ENCODE results near the gene KCNJ5.

DNA sequence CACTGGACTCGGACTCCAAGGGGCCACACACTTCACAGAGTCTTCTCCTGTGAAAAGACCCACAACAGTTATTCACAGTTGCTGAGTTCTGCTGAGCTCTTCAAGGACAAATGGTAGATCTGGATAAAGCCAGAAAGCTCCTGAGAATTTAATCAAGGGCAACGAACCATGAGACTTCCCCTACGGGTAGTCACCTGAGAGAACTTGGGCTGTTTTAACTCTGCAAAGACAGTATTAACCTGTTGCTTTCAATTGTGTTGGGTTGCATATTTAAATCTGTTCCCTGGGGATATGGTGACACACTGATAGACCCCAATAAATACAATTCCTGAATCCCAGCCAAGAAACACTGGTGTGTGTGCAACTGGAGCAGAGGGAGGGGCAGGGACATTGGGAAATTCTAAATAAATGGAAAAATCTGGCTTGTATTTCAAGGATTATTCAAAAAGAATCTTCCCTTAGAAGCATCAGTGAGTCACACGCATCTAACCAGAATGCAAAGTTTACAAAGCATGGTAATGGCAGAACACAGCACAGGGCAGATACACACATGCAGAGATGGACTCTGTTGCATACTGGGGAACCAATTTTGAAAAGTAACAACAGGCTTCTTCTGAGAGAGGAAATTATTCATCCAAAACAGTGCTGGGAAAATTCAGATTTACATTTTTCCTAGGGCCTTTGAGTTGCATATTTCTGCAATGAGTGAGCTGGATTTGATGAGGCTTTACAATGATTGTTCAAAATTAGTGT, 28.1 kb upstream of the KCNJ5 start:
- TF ChIP-seq PHF8 (IDR thresholded peaks at IDR 0.05; ENCODE audit: borderline replicate concordance, low read depth): no peak
- no peak for TF ChIP-seq POLR2A (IDR thresholded peaks at IDR 0.05; ENCODE audit: low read length)
- TF ChIP-seq, protein P1, sequence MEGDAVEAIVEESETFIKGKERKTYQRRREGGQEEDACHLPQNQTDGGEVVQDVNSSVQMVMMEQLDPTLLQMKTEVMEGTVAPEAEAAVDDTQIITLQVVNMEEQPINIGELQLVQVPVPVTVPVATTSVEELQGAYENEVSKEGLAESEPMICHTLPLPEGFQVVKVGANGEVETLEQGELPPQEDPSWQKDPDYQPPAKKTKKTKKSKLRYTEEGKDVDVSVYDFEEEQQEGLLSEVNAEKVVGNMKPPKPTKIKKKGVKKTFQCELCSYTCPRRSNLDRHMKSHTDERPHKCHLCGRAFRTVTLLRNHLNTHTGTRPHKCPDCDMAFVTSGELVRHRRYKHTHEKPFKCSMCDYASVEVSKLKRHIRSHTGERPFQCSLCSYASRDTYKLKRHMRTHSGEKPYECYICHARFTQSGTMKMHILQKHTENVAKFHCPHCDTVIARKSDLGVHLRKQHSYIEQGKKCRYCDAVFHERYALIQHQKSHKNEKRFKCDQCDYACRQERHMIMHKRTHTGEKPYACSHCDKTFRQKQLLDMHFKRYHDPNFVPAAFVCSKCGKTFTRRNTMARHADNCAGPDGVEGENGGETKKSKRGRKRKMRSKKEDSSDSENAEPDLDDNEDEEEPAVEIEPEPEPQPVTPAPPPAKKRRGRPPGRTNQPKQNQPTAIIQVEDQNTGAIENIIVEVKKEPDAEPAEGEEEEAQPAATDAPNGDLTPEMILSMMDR (IDR thresholded peaks at IDR 0.05): no peak
- TF ChIP-seq HDAC2 (IDR thresholded peaks at IDR 0.05): no peak
- TF ChIP-seq RCOR1 (IDR thresholded peaks at IDR 0.05; ENCODE audit: low read depth, low read length): no peak

Measured in A549 (cell line).